ENCODE measurements around the gene PTPRJ.

PTPRJ gene

DNA sequence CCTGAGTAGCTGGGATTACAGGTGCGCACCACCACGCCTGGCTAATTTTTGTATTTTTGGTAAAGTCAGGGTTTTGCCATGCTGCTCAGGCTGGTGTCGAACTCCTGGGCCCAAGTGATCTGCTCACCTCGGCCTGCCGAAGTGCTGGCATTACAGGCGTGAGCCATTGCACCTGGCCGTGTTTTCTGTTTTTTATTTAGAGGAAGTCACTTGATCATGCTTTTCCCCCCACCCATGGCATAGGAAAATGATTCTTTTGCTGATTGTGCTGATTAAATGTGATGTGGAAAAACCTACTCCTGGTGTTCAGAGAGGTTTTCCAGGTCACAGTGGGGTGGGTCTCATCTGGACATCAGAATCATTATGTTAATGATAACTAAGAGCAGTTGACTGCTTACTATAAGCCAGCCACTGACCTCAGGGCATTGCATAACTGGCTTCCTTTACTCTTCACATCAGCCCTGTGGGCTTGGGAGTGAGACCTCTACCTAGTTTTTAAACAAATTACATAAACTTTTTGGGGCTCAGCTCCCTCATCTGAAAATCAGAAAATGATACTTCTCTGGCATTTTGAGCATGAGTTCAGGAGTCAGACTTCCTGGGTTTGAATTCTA is 71.0 kb downstream of the PTPRJ start:
- Histone ChIP-seq H3K79me1 (replicated peaks; ENCODE audit: low read length, poor library complexity, severe bottlenecking) (no peaks in the 10 kb centered on the region), H3K4me3 (ENCODE audit: insufficient read depth in 1 of 2, low read depth in 1 of 2, low read length in 2 of 2) (no peak overlapping the region), H2BK12ac (ENCODE audit: low read length in 2 of 2) (no peak overlapping the region), H2AFZ (ENCODE audit: low read depth, low read length) (no peak overlapping the region), H4K91ac (ENCODE audit: low read length) (no peak overlapping the region), H3K27ac (ENCODE audit: low read length, poor library complexity, severe bottlenecking) (peak overlapping the region; percentile 81), H4K8ac (ENCODE audit: low read length) (no peak overlapping the region), H2BK5ac (ENCODE audit: low read depth, low read length, poor library complexity, severe bottlenecking) (no peak overlapping the region), H2AK5ac (ENCODE audit: low read length, severe bottlenecking) (no peak overlapping the region), H3K23ac (ENCODE audit: low read length in 2 of 2) (no peak overlapping the region), H3K14ac (ENCODE audit: low read length in 2 of 2) (no peak overlapping the region), H3K9ac (ENCODE audit: low read length) (no peak overlapping the region), H3K4me1 (ENCODE audit: control insufficient read depth, insufficient read depth, low read depth, low read length) (peaks cover 39% of the 10 kb centered on the region), H3K9me3 (ENCODE audit: control insufficient read depth, low read length) (no peaks in the 10 kb centered on the region), H3K4me2 (ENCODE audit: low read length, poor library complexity, severe bottlenecking) (no peak overlapping the region), H2BK15ac (ENCODE audit: low read depth, poor library complexity, severe bottlenecking) (no peak overlapping the region), H3K18ac (ENCODE audit: low read depth in 1 of 2, low read length in 2 of 2) (no peak overlapping the region), H2BK120ac (ENCODE audit: low read depth, low read length) (no peak overlapping the region), H3K36me3 (ENCODE audit: control insufficient read depth in 1 of 2, insufficient read depth in 2 of 2, low read depth in 1 of 2, low read length in 2 of 2) (peaks cover 0 to 5% of the 10 kb centered on the region in 2 experiments), H3K27me3 (ENCODE audit: control insufficient read depth in 1 of 2, insufficient read depth in 1 of 2, low read length in 2 of 2) (no peaks in the 10 kb centered on the region), H3K4ac (ENCODE audit: low read depth in 1 of 2, low read length in 2 of 2) (peak overlapping the region in 1 of 2 experiments; percentile 17)
- DNase-seq: peak; percentile 50
- WGBS: 97% methylated on average over 7 of the region's 7 CpGs

GRCh38 chr11:48052183-48053044 is 72.1 kb downstream of the PTPRJ start:
- peak overlapping the region; percentile 7 to 77 for H2BK12ac ChIP-seq (ENCODE audit: low read length in 2 of 2)
- H3K4me1 ChIP-seq (ENCODE audit: control insufficient read depth, insufficient read depth, low read depth, low read length): peaks cover 44% of the 10 kb centered on the region
- no peak overlapping the region for H2BK15ac ChIP-seq (ENCODE audit: low read depth, poor library complexity, severe bottlenecking)
- H3K9me3 ChIP-seq (ENCODE audit: control insufficient read depth, low read length): no peaks in the 10 kb centered on the region
- H2AFZ ChIP-seq (ENCODE audit: low read depth, low read length): no peak overlapping the region
- peak; percentile 65 for DNase-seq
- no peak overlapping the region for H3K4me3 ChIP-seq (ENCODE audit: insufficient read depth in 1 of 2, low read depth in 1 of 2, low read length in 2 of 2)
- no peak overlapping the region for H2BK120ac ChIP-seq (ENCODE audit: low read depth, low read length)
- H3K27ac ChIP-seq (ENCODE audit: low read length, poor library complexity, severe bottlenecking): peak overlapping the region; percentile 81
- H3K14ac ChIP-seq (ENCODE audit: low read length in 2 of 2): no peak overlapping the region
- peaks cover 0 to 5% of the 10 kb centered on the region in 2 experiments for H3K36me3 ChIP-seq (ENCODE audit: control insufficient read depth in 1 of 2, insufficient read depth in 2 of 2, low read depth in 1 of 2, low read length in 2 of 2)
- no peak overlapping the region for H3K23ac ChIP-seq (ENCODE audit: low read length in 2 of 2)
- H2BK5ac ChIP-seq (ENCODE audit: low read depth, low read length, poor library complexity, severe bottlenecking): peak overlapping the region; percentile 36
- H3K27me3 ChIP-seq (ENCODE audit: control insufficient read depth in 1 of 2, insufficient read depth in 1 of 2, low read length in 2 of 2): no peaks in the 10 kb centered on the region
- no peak overlapping the region for H3K4me2 ChIP-seq (ENCODE audit: low read length, poor library complexity, severe bottlenecking)
- H4K8ac ChIP-seq (ENCODE audit: low read length): no peak overlapping the region
- 51% methylated on average over 6 of the region's 9 CpGs for whole genome bisulfite sequencing
- H3K4ac ChIP-seq (ENCODE audit: low read depth in 1 of 2, low read length in 2 of 2): peak overlapping the region in 1 of 2 experiments; percentile 58
- H3K18ac ChIP-seq (ENCODE audit: low read depth in 1 of 2, low read length in 2 of 2): peak overlapping the region; percentile 46 to 82
- peak overlapping the region; percentile 56 for H2AK5ac ChIP-seq (ENCODE audit: low read length, severe bottlenecking)
- H3K9ac ChIP-seq (ENCODE audit: low read length): no peak overlapping the region
- peak overlapping the region; percentile 91 for H4K91ac ChIP-seq (ENCODE audit: low read length)
- no peaks in the 10 kb centered on the region for H3K79me1 ChIP-seq (replicated peaks; ENCODE audit: low read length, poor library complexity, severe bottlenecking)

- DNase-seq: no peak
- Histone ChIP-seq H4K8ac (ENCODE audit: low read length) (no peak overlapping the region), H3K9me3 (ENCODE audit: control insufficient read depth, low read length) (no peaks in the 10 kb centered on the region), H2BK15ac (ENCODE audit: low read depth, poor library complexity, severe bottlenecking) (no peak overlapping the region), H2BK120ac (ENCODE audit: low read depth, low read length) (no peak overlapping the region), H2AK5ac (ENCODE audit: low read length, severe bottlenecking) (peak overlapping the region; percentile 66), H3K4me2 (ENCODE audit: low read length, poor library complexity, severe bottlenecking) (no peak overlapping the region), H4K91ac (ENCODE audit: low read length) (no peak overlapping the region), H3K4me3 (ENCODE audit: insufficient read depth in 1 of 2, low read depth in 1 of 2, low read length in 2 of 2) (no peak overlapping the region), H3K36me3 (ENCODE audit: control insufficient read depth in 1 of 2, insufficient read depth in 2 of 2, low read depth in 1 of 2, low read length in 2 of 2) (no peaks in the 10 kb centered on the region), H2AFZ (ENCODE audit: low read depth, low read length) (no peak overlapping the region), H3K27ac (ENCODE audit: low read length, poor library complexity, severe bottlenecking) (peak overlapping the region; percentile 95), H3K79me1 (replicated peaks; ENCODE audit: low read length, poor library complexity, severe bottlenecking) (no peaks in the 10 kb centered on the region), H3K18ac (ENCODE audit: low read depth in 1 of 2, low read length in 2 of 2) (no peak overlapping the region), H3K4ac (ENCODE audit: low read depth in 1 of 2, low read length in 2 of 2) (no peak overlapping the region), H3K4me1 (ENCODE audit: control insufficient read depth, insufficient read depth, low read depth, low read length) (peaks cover 38% of the 10 kb centered on the region), H3K27me3 (ENCODE audit: control insufficient read depth in 1 of 2, insufficient read depth in 1 of 2, low read length in 2 of 2) (no peaks in the 10 kb centered on the region), H2BK5ac (ENCODE audit: low read depth, low read length, poor library complexity, severe bottlenecking) (peak overlapping the region; percentile 94), H3K9ac (ENCODE audit: low read length) (no peak overlapping the region), H3K23ac (ENCODE audit: low read length in 2 of 2) (no peak overlapping the region), H2BK12ac (ENCODE audit: low read length in 2 of 2) (no peak overlapping the region), H3K14ac (ENCODE audit: low read length in 2 of 2) (no peak overlapping the region)
- WGBS: no CpG with 5 or more reads among the region's 1 CpG
Observed at GRCh38 chr11:48054994-48055291, 74.6 kb downstream of the PTPRJ start.

DNA sequence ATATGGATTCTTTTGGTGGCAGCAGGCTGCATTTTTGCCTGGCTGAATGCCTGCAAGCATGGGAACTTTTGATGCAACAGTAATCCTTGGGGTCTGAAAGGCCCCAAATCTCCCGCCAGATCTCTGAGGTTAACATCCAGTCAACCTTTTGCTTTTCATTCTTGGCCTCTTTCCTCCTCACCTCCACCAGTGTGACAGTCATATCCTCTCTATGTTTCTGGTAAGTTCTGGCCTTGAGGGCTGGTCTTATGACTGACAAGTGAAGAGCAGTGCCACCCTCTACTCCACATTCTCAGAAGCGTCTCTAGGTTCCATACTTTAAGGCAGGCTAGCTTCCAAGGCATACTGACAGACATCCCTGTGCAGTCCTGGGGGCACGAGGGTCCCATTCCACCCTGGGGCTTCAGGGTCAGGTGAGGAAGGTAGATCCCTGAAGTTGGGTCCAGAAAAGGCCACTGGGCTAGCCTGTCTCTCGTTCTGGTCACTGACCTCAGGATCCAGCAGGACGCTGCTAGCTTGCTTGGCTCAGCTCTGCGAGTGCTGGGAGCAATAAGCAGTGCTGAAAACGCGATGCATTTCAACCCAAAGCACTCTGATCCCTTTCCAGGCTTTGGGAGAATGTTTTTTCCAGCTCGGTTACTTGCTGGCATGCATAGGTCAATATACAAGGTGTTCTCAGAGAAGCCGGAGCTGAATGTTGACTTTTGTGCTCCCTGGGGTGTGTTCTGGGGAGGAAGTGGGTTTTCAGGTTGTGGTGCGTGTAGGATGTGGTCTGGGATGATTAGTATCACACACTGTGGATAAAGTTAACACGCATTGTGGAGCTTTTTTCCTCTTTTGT is 75.2 kb downstream of the PTPRJ start:
- Histone ChIP-seq H3K9ac (ENCODE audit: low read length) (no peak overlapping the region), H2AK5ac (ENCODE audit: low read length, severe bottlenecking) (peak overlapping the region; percentile 66), H3K18ac (ENCODE audit: low read depth in 1 of 2, low read length in 2 of 2) (peak overlapping the region in 1 of 2 experiments; percentile 40), H3K4me2 (ENCODE audit: low read length, poor library complexity, severe bottlenecking) (peak overlapping the region; percentile 24), H3K23ac (ENCODE audit: low read length in 2 of 2) (no peak overlapping the region), H4K91ac (ENCODE audit: low read length) (peak overlapping the region; percentile 8), H3K27me3 (ENCODE audit: control insufficient read depth in 1 of 2, insufficient read depth in 1 of 2, low read length in 2 of 2) (no peaks in the 10 kb centered on the region), H3K14ac (ENCODE audit: low read length in 2 of 2) (peak overlapping the region in 1 of 2 experiments; percentile 39), H2BK15ac (ENCODE audit: low read depth, poor library complexity, severe bottlenecking) (peak overlapping the region; percentile 4), H3K9me3 (ENCODE audit: control insufficient read depth, low read length) (no peaks in the 10 kb centered on the region), H4K8ac (ENCODE audit: low read length) (no peak overlapping the region), H3K4ac (ENCODE audit: low read depth in 1 of 2, low read length in 2 of 2) (no peak overlapping the region), H3K79me1 (replicated peaks; ENCODE audit: low read length, poor library complexity, severe bottlenecking) (peaks cover under 1% of the 10 kb centered on the region), H3K4me1 (ENCODE audit: control insufficient read depth, insufficient read depth, low read depth, low read length) (peaks cover 38% of the 10 kb centered on the region), H3K36me3 (ENCODE audit: control insufficient read depth in 1 of 2, insufficient read depth in 2 of 2, low read depth in 1 of 2, low read length in 2 of 2) (no peaks in the 10 kb centered on the region), H2BK12ac (ENCODE audit: low read length in 2 of 2) (no peak overlapping the region), H3K4me3 (ENCODE audit: insufficient read depth in 1 of 2, low read depth in 1 of 2, low read length in 2 of 2) (no peak overlapping the region), H3K27ac (ENCODE audit: low read length, poor library complexity, severe bottlenecking) (peak overlapping the region; percentile 95), H2BK120ac (ENCODE audit: low read depth, low read length) (no peak overlapping the region), H2BK5ac (ENCODE audit: low read depth, low read length, poor library complexity, severe bottlenecking) (peak overlapping the region; percentile 94), H2AFZ (ENCODE audit: low read depth, low read length) (no peak overlapping the region)
- 59% methylated on average over 12 of the region's 12 CpGs for WGBS
- DNase-seq: peak; percentile 52
